B cell (primary cell): ENCODE measurements around the gene CACNA2D3. TPM values are rescaled to one million over a fixed set of nuclear protein-coding genes. Genes with fewer than 3 reads are reported as not detected.
"Not testable (repeated sequence)": the region's sequence is repeated elsewhere in the genome, so short reads cannot be mapped to it uniquely, and the experiment has no call there.

Source experiments
- ATAC-seq: fragments of 200-7000 bp; cut with Tn5 transposase; one replicate; pipeline ENCODE4 v1.10.0; 2021; ENCODE audit warnings: low read depth, mild to moderate bottlenecking, moderate number of reproducible peaks, moderate library complexity
- CTCF ChIA-PET: fragments of 350-600 bp; sonication (Branson Sonifier 250); formaldehyde crosslinking; loops from one replicate; lab custom pipeline; 2021; ENCODE audit warnings: antibody characterized with exemption, inconsistent platforms; lab: Charles Lee
- POLR2A ChIA-PET: fragments of 350-600 bp; sonication (Branson Sonifier 250); formaldehyde crosslinking; loops from one replicate; lab custom pipeline; 2021; ENCODE audit warnings: antibody characterized with exemption; lab: Charles Lee
- DNase-seq: peaks from one replicate; pipeline ENCODE4 v3.0.0; 2013
- H2AFZ ChIP-seq: 2 replicates; pipeline ENCODE4 v1.6.1; 2012; ENCODE audit warnings: mild to moderate bottlenecking, low read depth, low read length; ENCODE audit not compliant: insufficient read depth, poor library complexity, severe bottlenecking
- H3K27ac ChIP-seq, 2 donors: 1 replicate in 1 of 2; 2 replicates in 1 of 2; pipeline ENCODE4 v1.5.1; 2012 to 2013; ENCODE audit warnings: low read length in 2 of 2, mild to moderate bottlenecking in 2 of 2, moderate library complexity in 1 of 2
- H3K27me3 ChIP-seq, 4 experiments: fragments of 200-600 bp in 1 of 4; sonication (generic) in 1 of 4; replicated peaks in 1 of 4; 1 replicate in 2 of 4; 2 replicates in 2 of 4; pipeline versions ENCODE4 v1.6.1 to v1.7.0; 2013 to 2016; ENCODE audit warnings: low read length in 3 of 4, mild to moderate bottlenecking in 2 of 4, mixed read lengths in 1 of 4, moderate library complexity in 1 of 4; ENCODE audit not compliant: insufficient read depth in 4 of 4, control insufficient read depth in 3 of 4; ENCODE audit errors: control extremely low read depth in 1 of 4
- H3K36me3 ChIP-seq, 2 experiments: replicated peaks in 1 of 2; 1 replicate in 1 of 2; 2 replicates in 1 of 2; pipeline versions ENCODE4 v1.6.1 to v1.7.1; 2013; ENCODE audit warnings: low read length in 1 of 2; ENCODE audit not compliant: insufficient read depth in 2 of 2, control insufficient read depth in 1 of 2; ENCODE audit errors: control extremely low read depth in 1 of 2, extremely low read depth in 1 of 2
- H3K4me1 ChIP-seq, 2 donors: fragments of 200-600 bp in 1 of 2; sonication (generic) in 1 of 2; 1 replicate in 1 of 2; 2 replicates in 1 of 2; pipeline versions ENCODE4 v1.5.1 to v1.6.1; 2013 to 2017; ENCODE audit warnings: low read length in 2 of 2; ENCODE audit not compliant: control insufficient read depth in 2 of 2, insufficient read depth in 2 of 2
- H3K4me2 ChIP-seq: replicated peaks from 2 replicates; pipeline ENCODE3; 2012; ENCODE audit warnings: mild to moderate bottlenecking, low read depth, low read length; ENCODE audit not compliant: poor library complexity, severe bottlenecking
- H3K4me3 ChIP-seq, 5 experiments: fragments of 200-600 bp in 1 of 5; sonication (generic) in 1 of 5; 1 replicate in 3 of 5; 2 replicates in 2 of 5; pipeline versions ENCODE4 v1.5.1 to v1.7.0; 2011 to 2016; ENCODE audit warnings: low read length in 4 of 5, mild to moderate bottlenecking in 4 of 5, low read depth in 2 of 5, control low read depth in 1 of 5, moderate library complexity in 1 of 5; ENCODE audit not compliant: insufficient read depth in 1 of 5; ENCODE audit errors: control extremely low read depth in 1 of 5, extremely low read depth in 1 of 5
- H3K79me2 ChIP-seq: fragments of 200-600 bp; sonication (generic); one replicate; pipeline ENCODE4 v1.6.0; 2016; ENCODE audit warnings: low read length; ENCODE audit not compliant: control insufficient read depth, insufficient read depth
- H3K9ac ChIP-seq: fragments of 200-600 bp; sonication (generic); 2 replicates; pipeline ENCODE4 v1.6.1; 2017; ENCODE audit warnings: mild to moderate bottlenecking, low read length, moderate library complexity
- H3K9me3 ChIP-seq, 3 donors: one replicate each; pipeline versions ENCODE4 v1.6.1 to v1.7.1; 2013; ENCODE audit warnings: low read length in 2 of 3; ENCODE audit not compliant: control insufficient read depth in 2 of 3, insufficient read depth in 1 of 3; ENCODE audit errors: control extremely low read depth in 1 of 3
- H4K20me1 ChIP-seq: 2 replicates; pipeline ENCODE4 v1.6.0; 2012; ENCODE audit warnings: mild to moderate bottlenecking, low read length; ENCODE audit not compliant: insufficient read depth, control insufficient read depth, poor library complexity, severe bottlenecking
- H3K27ac Mint-ChIP-seq: one replicate; pipeline ENCODE4 v1.8.0; 2021; ENCODE audit warnings: mixed read lengths
- H3K27me3 Mint-ChIP-seq: one replicate; pipeline ENCODE4 v1.8.0; 2021; ENCODE audit warnings: mixed read lengths
- H3K4me1 Mint-ChIP-seq: one replicate; pipeline ENCODE4 v1.8.0; 2021; ENCODE audit warnings: mixed read lengths
- H3K4me3 Mint-ChIP-seq: one replicate; pipeline ENCODE4 v1.8.0; 2021; ENCODE audit warnings: mixed read lengths
- H3K9me3 Mint-ChIP-seq: one replicate; pipeline ENCODE4 v1.8.0; 2022; ENCODE audit warnings: mixed read lengths; ENCODE audit not compliant: insufficient read depth
- EZH2 ChIP-seq: IDR thresholded peaks from 2 replicates; pipeline ENCODE4 v1.6.1; 2012; ENCODE audit warnings: borderline replicate concordance, low read depth, mild to moderate bottlenecking, moderate library complexity, low read length; ENCODE audit not compliant: insufficient read depth, poor library complexity, severe bottlenecking
- WGBS: methylation state at CpG from one replicate; pipeline ENCODE4 v1.1.5; 2013; ENCODE audit warnings: missing lambda C conversion rate; ENCODE audit not compliant: insufficient coverage; 5-methylcytosine and 5-hydroxymethylcytosine counted together
- intact Hi-C: fragments of 100-400 bp; cut with micrococcal nuclease; formaldehyde crosslinking; loops from one replicate; pipeline ENCODE4 v1.10.0; 2022
- polyA plus RNA-seq: library from polyadenylated mRNA; depleted of rRNA; stranded (reverse); fragments of >200 nt; gene quantifications from 2 replicates; pipeline ENCODE4 v1.2.3, GENCODE V29; 2012
- total RNA-seq, 2 donors: library from RNA; stranded (reverse); fragments of 120-200 nt in 1 of 2; gene quantifications; 1 replicate in 1 of 2; 2 replicates in 1 of 2; pipeline versions ENCODE4 v1.2.3 to v1.2.4, GENCODE V29; 2013 to 2022
- TF ChIP-seq, protein P1 (sequence below): fragments of 200-600 bp; IDR thresholded peaks from one replicate; pipeline ENCODE4 v1.8.0; 2022; ENCODE audit warnings: antibody characterized with exemption, mild to moderate bottlenecking

The CACNA2D3 gene
- total and polyA plus RNA-seq, 2 donors (not counting 1 experiment from before 2014, with no cell fraction given) = not detected

- peaks cover 0 to 4% (median 0%) of the 10 kb centered on the region in 3 donors for H3K9me3 ChIP-seq
- H2AFZ ChIP-seq = no peak overlapping the region
- H3K4me2 ChIP-seq = no peak overlapping the region
- H3K36me3 ChIP-seq = no peaks in the 10 kb centered on the region
- H3K4me1 ChIP-seq = no peaks in the 10 kb centered on the region
- H4K20me1 ChIP-seq = no peaks in the 10 kb centered on the region
- no peak overlapping the region for H3K27ac ChIP-seq
- H3K4me3 ChIP-seq = no peak overlapping the region
- CTCF ChIA-PET = no interaction called here
- no peak for DNase-seq
- H3K79me2 ChIP-seq = no peaks in the 10 kb centered on the region
- H3K4me3 Mint-ChIP-seq = no peak overlapping the region
- no peak overlapping the region for H3K9ac ChIP-seq
- TF ChIP-seq, protein P1, sequence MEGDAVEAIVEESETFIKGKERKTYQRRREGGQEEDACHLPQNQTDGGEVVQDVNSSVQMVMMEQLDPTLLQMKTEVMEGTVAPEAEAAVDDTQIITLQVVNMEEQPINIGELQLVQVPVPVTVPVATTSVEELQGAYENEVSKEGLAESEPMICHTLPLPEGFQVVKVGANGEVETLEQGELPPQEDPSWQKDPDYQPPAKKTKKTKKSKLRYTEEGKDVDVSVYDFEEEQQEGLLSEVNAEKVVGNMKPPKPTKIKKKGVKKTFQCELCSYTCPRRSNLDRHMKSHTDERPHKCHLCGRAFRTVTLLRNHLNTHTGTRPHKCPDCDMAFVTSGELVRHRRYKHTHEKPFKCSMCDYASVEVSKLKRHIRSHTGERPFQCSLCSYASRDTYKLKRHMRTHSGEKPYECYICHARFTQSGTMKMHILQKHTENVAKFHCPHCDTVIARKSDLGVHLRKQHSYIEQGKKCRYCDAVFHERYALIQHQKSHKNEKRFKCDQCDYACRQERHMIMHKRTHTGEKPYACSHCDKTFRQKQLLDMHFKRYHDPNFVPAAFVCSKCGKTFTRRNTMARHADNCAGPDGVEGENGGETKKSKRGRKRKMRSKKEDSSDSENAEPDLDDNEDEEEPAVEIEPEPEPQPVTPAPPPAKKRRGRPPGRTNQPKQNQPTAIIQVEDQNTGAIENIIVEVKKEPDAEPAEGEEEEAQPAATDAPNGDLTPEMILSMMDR = no peak
- no peak for TF ChIP-seq EZH2
- intact Hi-C loops = no loop called here
- H3K27me3 ChIP-seq = no peaks in the 10 kb centered on the region
- H3K27me3 Mint-ChIP-seq = peaks cover 9% of the 10 kb centered on the region
- no peak overlapping the region for H3K27ac Mint-ChIP-seq
- H3K9me3 Mint-ChIP-seq = no peaks in the 10 kb centered on the region
- WGBS = 100% methylated on average over 1 of the region's 1 CpG
- no peaks in the 10 kb centered on the region for H3K4me1 Mint-ChIP-seq
- POLR2A ChIA-PET = no interaction called here
- no peak for ATAC-seq
Observed at GRCh38 chr3:54099381-54099780, 23.0 kb upstream of the CACNA2D3 start.

GRCh38 chr3:54104084-54104483 lies 18.3 kb upstream of the CACNA2D3 start:
- H3K4me2 ChIP-seq = no peak overlapping the region
- TF ChIP-seq EZH2 = no peak
- TF ChIP-seq, protein P1 = no peak
- POLR2A ChIA-PET = no interaction called here
- H2AFZ ChIP-seq = no peak overlapping the region
- CTCF ChIA-PET = no interaction called here
- H3K4me1 Mint-ChIP-seq = no peaks in the 10 kb centered on the region
- no peak overlapping the region for H3K4me3 ChIP-seq
- H3K9me3 ChIP-seq = peaks cover 0 to 4% (median 0%) of the 10 kb centered on the region in 3 donors
- WGBS = 90% methylated on average over 4 of the region's 11 CpGs
- no peaks in the 10 kb centered on the region for H3K79me2 ChIP-seq
- H3K4me3 Mint-ChIP-seq = no peak overlapping the region
- H3K4me1 ChIP-seq = no peaks in the 10 kb centered on the region
- no peaks in the 10 kb centered on the region for H3K9me3 Mint-ChIP-seq
- ATAC-seq = no peak
- H3K27ac ChIP-seq = no peak overlapping the region
- H3K27me3 ChIP-seq = no peaks in the 10 kb centered on the region
- no peak overlapping the region for H3K9ac ChIP-seq
- no peaks in the 10 kb centered on the region for H3K36me3 ChIP-seq
- H3K27ac Mint-ChIP-seq = no peak overlapping the region
- H4K20me1 ChIP-seq = no peaks in the 10 kb centered on the region
- H3K27me3 Mint-ChIP-seq = peaks cover 14% of the 10 kb centered on the region
- no peak for DNase-seq
- intact Hi-C loops = no loop called here

GRCh38 chr3:54116129-54116528 lies 6.2 kb upstream of the CACNA2D3 start:
- H3K9ac ChIP-seq, POLR2A ChIA-PET, H3K27ac Mint-ChIP-seq, CTCF ChIA-PET, intact Hi-C loops, H3K79me2 ChIP-seq, H3K27ac ChIP-seq, H3K4me2 ChIP-seq, H3K9me3 ChIP-seq, H2AFZ ChIP-seq, H3K4me3 ChIP-seq, ATAC-seq, H4K20me1 ChIP-seq, H3K4me1 ChIP-seq, H3K4me3 Mint-ChIP-seq, H3K9me3 Mint-ChIP-seq, DNase-seq, H3K36me3 ChIP-seq, H3K4me1 Mint-ChIP-seq: not testable (repeated sequence)
- H3K27me3 ChIP-seq = peaks cover 0 to 18% (median 8%) of the 10 kb centered on the region in 4 experiments
- 84% methylated on average over 4 of the region's 4 CpGs for WGBS
- H3K27me3 Mint-ChIP-seq = peaks cover 23% of the 10 kb centered on the region
